ENCODE data around the gene EPM2A.
"Not testable (repeated sequence)": the region's sequence is repeated elsewhere in the genome, so short reads cannot be mapped to it uniquely, and the experiment has no call there.

- TF ChIP-seq, protein P1, sequence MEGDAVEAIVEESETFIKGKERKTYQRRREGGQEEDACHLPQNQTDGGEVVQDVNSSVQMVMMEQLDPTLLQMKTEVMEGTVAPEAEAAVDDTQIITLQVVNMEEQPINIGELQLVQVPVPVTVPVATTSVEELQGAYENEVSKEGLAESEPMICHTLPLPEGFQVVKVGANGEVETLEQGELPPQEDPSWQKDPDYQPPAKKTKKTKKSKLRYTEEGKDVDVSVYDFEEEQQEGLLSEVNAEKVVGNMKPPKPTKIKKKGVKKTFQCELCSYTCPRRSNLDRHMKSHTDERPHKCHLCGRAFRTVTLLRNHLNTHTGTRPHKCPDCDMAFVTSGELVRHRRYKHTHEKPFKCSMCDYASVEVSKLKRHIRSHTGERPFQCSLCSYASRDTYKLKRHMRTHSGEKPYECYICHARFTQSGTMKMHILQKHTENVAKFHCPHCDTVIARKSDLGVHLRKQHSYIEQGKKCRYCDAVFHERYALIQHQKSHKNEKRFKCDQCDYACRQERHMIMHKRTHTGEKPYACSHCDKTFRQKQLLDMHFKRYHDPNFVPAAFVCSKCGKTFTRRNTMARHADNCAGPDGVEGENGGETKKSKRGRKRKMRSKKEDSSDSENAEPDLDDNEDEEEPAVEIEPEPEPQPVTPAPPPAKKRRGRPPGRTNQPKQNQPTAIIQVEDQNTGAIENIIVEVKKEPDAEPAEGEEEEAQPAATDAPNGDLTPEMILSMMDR (conservative IDR thresholded peaks at IDR 0.05 in 1 of 2, IDR thresholded peaks at IDR 0.05 in 1 of 2; ENCODE audit: extremely low read depth in 1 of 2, insufficient read depth in 1 of 2, low read depth in 1 of 2, low read length in 2 of 2), result not testable (repeated sequence)
- not testable (repeated sequence) for TF ChIP-seq EZH2 (IDR thresholded peaks at IDR 0.05; ENCODE audit: borderline replicate concordance, low read length)
These were observed 37.9 kb downstream of the EPM2A start for GRCh38 chr6:145697401-145697800.
